K562 (cell line): ENCODE data around the gene CD74. TPM values are rescaled to one million over a fixed set of nuclear protein-coding genes. Genes with fewer than 3 reads are reported as not detected.

ENCODE experiments used
- ATAC-seq: fragments of 200-7000 bp; cut with Tn5 transposase; 3 replicates; pipeline ENCODE4 v1.9.1; 2020; ENCODE audit warnings: moderate library complexity
- BruUV-seq: library from RNA; stranded (reverse); fragments of 400-500 nt; replicated peaks from 2 replicates; lab custom pipeline; 2021; lab: Mats Ljungman, UMichigan
- CTCF ChIA-PET: fragments of 300-600 bp; formaldehyde crosslinking; extraction: SDS; loops from one replicate; lab custom pipeline; 2021; ENCODE audit warnings: low intra/inter-chr PET ratio; lab: Yijun Ruan, JAX
- POLR2A ChIA-PET: fragments of 300-600, 350-650 bp; sonication (Branson Sonifier 250); formaldehyde crosslinking; extraction: SDS; loops from one replicate; lab custom pipeline; 2021; ENCODE audit warnings: antibody characterized with exemption, inconsistent platforms; lab: Yijun Ruan, JAX
- DNase-seq, 4 experiments: peaks; one replicate each; pipeline versions ENCODE4 v3.0.0 to v3.0.0-alpha.2; 2011 to 2018; ENCODE audit warnings: low spot score in 3 of 4, mixed read lengths in 3 of 4; ENCODE audit errors: extremely low read depth in 1 of 4
- FAIRE-seq: peaks from 2 replicates; lab custom pipeline; 2011; peaks lifted over from hg19 to GRCh38; lab: Jason Lieb, UNC
- H2AFZ ChIP-seq: 2 replicates; pipeline ENCODE4 v1.6.0; 2011; ENCODE audit warnings: low read depth, low read length, control low read depth, inconsistent platforms
- H3K27ac ChIP-seq: fragments of 200-600 bp; 3 replicates; pipeline ENCODE4 v1.8.0; 2011; ENCODE audit warnings: low read depth, mild to moderate bottlenecking, control low read depth, inconsistent platforms, low read length, moderate library complexity, mixed read lengths; ENCODE audit errors: extremely low read depth
- H3K27me3 ChIP-seq, 2 experiments: fragments of 300-600 bp in 1 of 2; 2 replicates in 1 of 2; 3 replicates in 1 of 2; pipeline versions ENCODE4 v1.6.0 to v1.8.0; 2011; ENCODE audit warnings: inconsistent platforms in 2 of 2, low read length in 2 of 2, mild to moderate bottlenecking in 1 of 2, mixed read lengths in 1 of 2, moderate library complexity in 1 of 2; ENCODE audit not compliant: control insufficient read depth in 2 of 2, insufficient read depth in 2 of 2
- H3K36me3 ChIP-seq: fragments of 300-600 bp; 3 replicates; pipeline ENCODE4 v1.8.0; 2011; ENCODE audit warnings: mild to moderate bottlenecking, low read length, inconsistent platforms; ENCODE audit not compliant: control insufficient read depth, insufficient read depth
- H3K4me1 ChIP-seq, 2 experiments: fragments of 200-600 bp in 1 of 2; replicated peaks in 1 of 2; 2 replicates in 1 of 2; 3 replicates in 1 of 2; pipeline versions ENCODE4 v1.5.1 to v1.8.0; 2011; ENCODE audit warnings: inconsistent platforms in 2 of 2, low read length in 2 of 2, mild to moderate bottlenecking in 1 of 2, mixed read lengths in 1 of 2, moderate library complexity in 1 of 2; ENCODE audit not compliant: control insufficient read depth in 2 of 2, insufficient read depth in 2 of 2
- H3K4me2 ChIP-seq: 2 replicates; pipeline ENCODE4 v1.6.1; 2011; ENCODE audit warnings: low read length, control low read depth, inconsistent platforms, mixed read lengths; ENCODE audit not compliant: insufficient read depth
- H3K4me3 ChIP-seq: fragments of 200-600 bp; sonication (generic), shearing (Covaris generic); 2 replicates; pipeline ENCODE4 v1.5.1; 2016; ENCODE audit warnings: control low read depth, inconsistent platforms
- H3K79me2 ChIP-seq: fragments of 200-600 bp; 3 replicates; pipeline ENCODE4 v1.8.0; 2011; ENCODE audit warnings: low read length, inconsistent platforms; ENCODE audit not compliant: control insufficient read depth, insufficient read depth
- H3K9ac ChIP-seq, 2 experiments: 2 replicates each; pipeline versions ENCODE4 v1.6.0 to v1.6.1; 2011; ENCODE audit warnings: low read depth in 2 of 2, low read length in 2 of 2, control low read depth in 1 of 2, inconsistent platforms in 1 of 2, mild to moderate bottlenecking in 1 of 2, mixed read lengths in 1 of 2; ENCODE audit not compliant: insufficient read depth in 1 of 2
- H3K9me1 ChIP-seq: one replicate; pipeline ENCODE4 v1.6.0; 2011; ENCODE audit warnings: inconsistent platforms, mild to moderate bottlenecking, low read length, moderate library complexity; ENCODE audit not compliant: control insufficient read depth, insufficient read depth
- H3K9me3 ChIP-seq: replicated peaks from 2 replicates; pipeline ENCODE4 v1.5.1; 2011; ENCODE audit warnings: low read depth, low read length, inconsistent platforms; ENCODE audit not compliant: control insufficient read depth, insufficient read depth
- H4K20me1 ChIP-seq: replicated peaks from 2 replicates; pipeline ENCODE4 v1.6.1; 2011; ENCODE audit warnings: low read length, inconsistent platforms, mixed read lengths; ENCODE audit not compliant: control insufficient read depth, insufficient read depth
- CEBPG ChIP-seq, 3 experiments: fragments of 200-800 bp in 1 of 3; sonication (Bioruptor generic) in 1 of 3; sonication (generic) in 1 of 3; formaldehyde crosslinking in 1 of 3; IDR thresholded peaks in 2 of 3; conservative IDR thresholded peaks in 1 of 3; 2 replicates each; pipeline versions ENCODE4 v1.6.1 to v1.8.0; 2016 to 2022; ENCODE audit warnings: missing compliant biosample characterization in 2 of 3, missing genetic modification characterization in 2 of 3, mild to moderate bottlenecking in 1 of 3, missing genetic modification reagents in 1 of 3
- KDM4B ChIP-seq, 2 experiments: fragments of 450-650 bp in 1 of 2; sonication (generic) in 1 of 2; IDR thresholded peaks; 2 replicates each; pipeline ENCODE4 v1.6.1; 2016 to 2017; ENCODE audit warnings: borderline replicate concordance in 2 of 2, antibody characterized with exemption in 1 of 2, low read depth in 1 of 2, mild to moderate bottlenecking in 1 of 2
- POLR2A ChIP-seq: fragments of 450-650 bp; conservative IDR thresholded peaks from 2 replicates; pipeline ENCODE4 v1.6.1; 2016
- ZNF165 ChIP-seq: fragments of 250-450 bp; sonication (Bioruptor Pico); IDR thresholded peaks from 2 replicates; pipeline ENCODE4 v1.4.0; 2020; ENCODE audit warnings: borderline replicate concordance
- WGBS: fragments of 100-300 bp; shearing (Covaris generic); methylation state at CpG from one replicate; pipeline ENCODE4 v1.1.6; 2016; ENCODE audit warnings: low coverage, mixed read lengths; ENCODE audit not compliant: insufficient coverage; ENCODE audit errors: missing lambda C conversion rate; 5-methylcytosine and 5-hydroxymethylcytosine counted together
- in situ Hi-C: fragments of 300-500 bp; cut with MboI; formaldehyde crosslinking; loops from 4 replicates; pipeline ENCODE4 v1.15.0; 2018; ENCODE audit warnings: inconsistent platforms, mixed read lengths
- intact Hi-C: fragments of 100-400 bp; cut with micrococcal nuclease; formaldehyde crosslinking; loops from 2 replicates; pipeline ENCODE4 v1.14.2; 2022
- polyA plus RNA-seq, 8 experiments: library from polyadenylated mRNA; depleted of rRNA in 4 of 8; stranded (reverse) in 5 of 8; unstranded in 3 of 8; fragments of >200 nt; fragmentation: Nextera tagmentation in 2 of 8; fragmentation: Illumina TruSeq in 1 of 8; extraction: Ambion mirVana in 2 of 8; extraction: Trizol in 1 of 8; gene quantifications; 2 replicates each; pipeline versions ENCODE4 v1.2.1 to v1.2.3, GENCODE V29; 2011 to 2014; ENCODE audit warnings: inconsistent platforms in 1 of 8, missing spikeins in 1 of 8
- total RNA-seq, 7 experiments: library from RNA; depleted of rRNA in 6 of 7; stranded (reverse); fragments of >200 nt in 6 of 7; fragmentation: Illumina TruSeq in 2 of 7; extraction: Trizol in 2 of 7; gene quantifications; 2 replicates each; pipeline versions ENCODE4 v1.2.1 to v1.2.3, GENCODE V29; 2011 to 2021; ENCODE audit warnings: low replicate concordance in 1 of 7

Gene CD74
- total and polyA plus RNA-seq, 9 of the 15 experiments (the other 6 are each of a cell fraction or from before 2014, with no cell fraction given): 0.07 to 4.8 (median 0.32) TPM

- 96% methylated on average over 9 of the region's 9 CpGs for WGBS
These were observed 48.7 kb downstream of the CD74 start for GRCh38 chr5:150364004-150364403.

GRCh38 chr5:150363185-150363584 lies 49.5 kb downstream of the CD74 start:
- intact Hi-C loops: no loop called here
- DNase-seq: no peak
- Histone ChIP-seq H4K20me1 (peaks cover 12% of the 10 kb centered on the region), H3K27ac (no peak overlapping the region), H3K4me1 (peaks cover 8% of the 10 kb centered on the region in 2 experiments; a peak in 3 of 5 replicates), H3K79me2 (peaks cover 37% of the 10 kb centered on the region), H3K27me3 (no peaks in the 10 kb centered on the region), H3K36me3 (peaks cover 89% of the 10 kb centered on the region), H3K9ac (no peak overlapping the region), H3K9me1 (no peaks in the 10 kb centered on the region), H3K4me3 (no peak overlapping the region), H2AFZ (no peak overlapping the region), H3K4me2 (no peak overlapping the region), H3K9me3 (no peaks in the 10 kb centered on the region)
- no peak for TF ChIP-seq CEBPG (CRISPR knock-in tag; IDR thresholded peaks at IDR 0.05)
- no peak for TF ChIP-seq CEBPG (tag; conservative IDR thresholded peaks at IDR 0.05 in 1 of 2, IDR thresholded peaks at IDR 0.05 in 1 of 2)
- TF ChIP-seq POLR2A: no peak
- no peak for TF ChIP-seq ZNF165 (CRISPR knock-in tag)
- WGBS: 96% methylated on average over 2 of the region's 2 CpGs
- in situ Hi-C loops: no loop called here
- no TSS peak for BruUV-seq
- POLR2A ChIA-PET: interaction anchor here (0.9 to 2.7 kb wide), 4 partner anchors 10 to 16 kb away, joined by 3 to 14 read pairs (median 4); no protein-coding TSS in a partner anchor
- ATAC-seq: no peak
- CTCF ChIA-PET: no interaction called here
- FAIRE-seq: no peak

More at GRCh38 chr5:150364004-150364403, 48.7 kb downstream of the CD74 start:
- FAIRE-seq (no peak), DNase-seq (no peak)
- CTCF ChIA-PET: no interaction called here
- POLR2A ChIA-PET: interaction anchor here (0.6 to 2.7 kb wide), 6 partner anchors 9 to 1980 kb away, joined by 3 to 14 read pairs (median 3); partner anchors contain the start of gene FBXO38
- H3K4me3 ChIP-seq: no peak overlapping the region
- H4K20me1 ChIP-seq: peaks cover 12% of the 10 kb centered on the region
- H3K4me1 ChIP-seq: peaks cover 3 to 4% of the 10 kb centered on the region in 2 experiments; a peak in 2 of 5 replicates
- no peak overlapping the region for H2AFZ ChIP-seq
- H3K9ac ChIP-seq: no peak overlapping the region
- peaks cover 94% of the 10 kb centered on the region for H3K36me3 ChIP-seq
- intact Hi-C loops: no loop called here
- no peak overlapping the region for H3K27ac ChIP-seq
- peaks cover 29% of the 10 kb centered on the region for H3K79me2 ChIP-seq
- BruUV-seq: no TSS peak
- no peak overlapping the region for H3K4me2 ChIP-seq
- no peaks in the 10 kb centered on the region for H3K9me1 ChIP-seq
- no peaks in the 10 kb centered on the region for H3K9me3 ChIP-seq
- no peak for TF ChIP-seq KDM4B (IDR thresholded peaks at IDR 0.05; ENCODE audit: borderline replicate concordance in 2 of 2, low read depth in 1 of 2)
- TF ChIP-seq, all 486 proteins: peak for 0
- in situ Hi-C loops: no loop called here
- no peaks in the 10 kb centered on the region for H3K27me3 ChIP-seq
- no peak for ATAC-seq
